H1 (cell line): ENCODE measurements around the gene FAM209B. TPM values are rescaled to one million over a fixed set of nuclear protein-coding genes. Genes with fewer than 3 reads are reported as not detected.

ENCODE experiments used
- CTCF ChIA-PET: fragments of 300-600 bp; sonication (Branson Sonifier 250); formaldehyde crosslinking; loops from one replicate; lab custom pipeline; 2021; ENCODE audit not compliant: partially characterized antibody; lab: Charles Lee
- POLR2A ChIA-PET: fragments of 300-600 bp; sonication (Branson Sonifier 250); formaldehyde crosslinking; loops from one replicate; lab custom pipeline; 2021; ENCODE audit warnings: inconsistent platforms; ENCODE audit not compliant: partially characterized antibody; lab: Charles Lee
- DNase-seq, 2 experiments: peaks; one replicate each; pipeline versions ENCODE4 v3.0.0 to v3.0.0-alpha.2; 2010 to 2022; ENCODE audit warnings: low spot score in 2 of 2, low read depth in 1 of 2, mixed read lengths in 1 of 2
- FAIRE-seq: peaks from 2 replicates; lab custom pipeline; 2011; peaks lifted over from hg19 to GRCh38; lab: Jason Lieb, UNC
- H2AFZ ChIP-seq: 2 replicates; pipeline ENCODE4 v1.8.1; 2012; ENCODE audit warnings: low read length, inconsistent platforms
- H2AK5ac ChIP-seq: 2 replicates; pipeline ENCODE4 v1.6.1; 2013; ENCODE audit warnings: low read depth, low read length
- H2BK120ac ChIP-seq: replicated peaks from 2 replicates; pipeline ENCODE3; 2013; ENCODE audit warnings: low read depth, low read length, inconsistent platforms
- H2BK12ac ChIP-seq: 2 replicates; pipeline ENCODE4 v1.6.1; 2013; ENCODE audit warnings: low read depth, low read length
- H2BK15ac ChIP-seq: 2 replicates; pipeline ENCODE4 v1.6.1; 2013; ENCODE audit warnings: low read length
- H2BK20ac ChIP-seq: 2 replicates; pipeline ENCODE4 v1.6.1; 2013; ENCODE audit warnings: low read length
- H2BK5ac ChIP-seq: 2 replicates; pipeline ENCODE4 v1.6.1; 2013; ENCODE audit warnings: low read depth, low read length
- H3K14ac ChIP-seq: 2 replicates; pipeline ENCODE4 v1.6.1; 2013; ENCODE audit warnings: inconsistent platforms; ENCODE audit not compliant: insufficient read length
- H3K18ac ChIP-seq: 2 replicates; pipeline ENCODE4 v1.6.1; 2013; ENCODE audit warnings: low read length; ENCODE audit errors: extremely low read depth
- H3K23ac ChIP-seq: 2 replicates; pipeline ENCODE4 v1.6.1; 2013; ENCODE audit warnings: inconsistent platforms; ENCODE audit not compliant: insufficient read length
- H3K23me2 ChIP-seq: 2 replicates; pipeline ENCODE4 v1.6.1; 2013; ENCODE audit warnings: low read depth, low read length
- H3K27ac ChIP-seq: 2 replicates; pipeline ENCODE4 v1.6.1; 2011; ENCODE audit warnings: low read depth, low read length, inconsistent platforms
- H3K27me3 ChIP-seq, 4 experiments: replicated peaks in 1 of 4; 1 replicate in 1 of 4; 2 replicates in 3 of 4; pipeline versions ENCODE4 v1.6.1 to v1.8.1; 2011 to 2013; ENCODE audit warnings: low read length in 3 of 4, mild to moderate bottlenecking in 3 of 4, inconsistent platforms in 2 of 4, mixed read lengths in 2 of 4, moderate library complexity in 1 of 4; ENCODE audit not compliant: control insufficient read depth in 3 of 4, insufficient read depth in 3 of 4; ENCODE audit errors: extremely low read depth in 1 of 4
- H3K36me3 ChIP-seq, 4 experiments: 2 replicates each; pipeline versions ENCODE4 v1.6.1 to v1.8.1; 2011 to 2013; ENCODE audit warnings: mild to moderate bottlenecking in 4 of 4, low read length in 3 of 4, moderate library complexity in 2 of 4, control low read depth in 1 of 4, inconsistent platforms in 1 of 4; ENCODE audit not compliant: insufficient read depth in 4 of 4, control insufficient read depth in 2 of 4
- H3K4ac ChIP-seq: replicated peaks from 2 replicates; pipeline ENCODE3; 2013; ENCODE audit warnings: low read length, low read depth, mixed read lengths, inconsistent platforms; ENCODE audit not compliant: insufficient read length
- H3K4me1 ChIP-seq, 4 experiments: replicated peaks in 1 of 4; 1 replicate in 1 of 4; 2 replicates in 3 of 4; pipeline versions ENCODE4 v1.6.1 to v1.8.1; 2011 to 2013; ENCODE audit warnings: low read length in 3 of 4, inconsistent platforms in 2 of 4, mixed read lengths in 1 of 4; ENCODE audit not compliant: insufficient read depth in 4 of 4, control insufficient read depth in 3 of 4
- H3K4me2 ChIP-seq, 2 experiments: 2 replicates each; pipeline versions ENCODE4 v1.6.1 to v1.8.1; 2011 to 2013; ENCODE audit warnings: low read depth in 2 of 2, low read length in 2 of 2, control low read depth in 1 of 2, inconsistent platforms in 1 of 2, mild to moderate bottlenecking in 1 of 2; ENCODE audit not compliant: insufficient read depth in 1 of 2
- H3K4me3 ChIP-seq, 4 experiments: fragments of 200-600, 300-600 bp in 1 of 4; sonication (generic), shearing (Covaris generic), sonication (Bioruptor Twin) in 1 of 4; 2 replicates each; pipeline versions ENCODE4 v1.5.1 to v1.8.1; 2011 to 2016; ENCODE audit warnings: low read length in 4 of 4, low read depth in 3 of 4, control low read depth in 2 of 4, inconsistent platforms in 2 of 4, mild to moderate bottlenecking in 2 of 4, mixed read lengths in 1 of 4, moderate library complexity in 1 of 4; ENCODE audit not compliant: insufficient read depth in 2 of 4; ENCODE audit errors: extremely low read depth in 1 of 4
- H3K56ac ChIP-seq: replicated peaks from 2 replicates; pipeline ENCODE3; 2013; ENCODE audit warnings: low read depth, mild to moderate bottlenecking, mixed read lengths, low read length, inconsistent platforms; ENCODE audit not compliant: insufficient read length
- H3K79me1 ChIP-seq: 2 replicates; pipeline ENCODE4 v1.6.1; 2013; ENCODE audit warnings: low read depth, low read length, control low read depth
- H3K79me2 ChIP-seq, 2 experiments: 2 replicates each; pipeline versions ENCODE4 v1.6.1 to v1.8.1; 2012 to 2013; ENCODE audit warnings: low read length in 2 of 2, mild to moderate bottlenecking in 2 of 2, inconsistent platforms in 1 of 2; ENCODE audit not compliant: insufficient read depth in 2 of 2, control insufficient read depth in 1 of 2
- H3K9ac ChIP-seq, 4 experiments: replicated peaks in 1 of 4; 1 replicate in 1 of 4; 2 replicates in 3 of 4; pipeline versions ENCODE4 v1.6.1 to v1.8.1; 2011 to 2013; ENCODE audit warnings: low read depth in 3 of 4, low read length in 3 of 4, control low read depth in 2 of 4, mild to moderate bottlenecking in 2 of 4, moderate library complexity in 2 of 4, inconsistent platforms in 1 of 4; ENCODE audit errors: extremely low read depth in 1 of 4
- H3K9me3 ChIP-seq, 2 experiments: 2 replicates each; pipeline versions ENCODE4 v1.6.1 to v1.8.1; 2012 to 2013; ENCODE audit warnings: mild to moderate bottlenecking in 2 of 2, moderate library complexity in 2 of 2, control low read depth in 1 of 2, inconsistent platforms in 1 of 2, low read depth in 1 of 2, low read length in 1 of 2, mixed read lengths in 1 of 2; ENCODE audit not compliant: insufficient read depth in 2 of 2
- H4K20me1 ChIP-seq, 2 experiments: replicated peaks in 1 of 2; 2 replicates each; pipeline versions ENCODE3 to v1.8.1; 2011 to 2013; ENCODE audit warnings: inconsistent platforms in 2 of 2, low read length in 2 of 2, mild to moderate bottlenecking in 1 of 2; ENCODE audit not compliant: insufficient read depth in 2 of 2, control insufficient read depth in 1 of 2
- H4K5ac ChIP-seq: 2 replicates; pipeline ENCODE4 v1.6.1; 2013; ENCODE audit warnings: low read length, low read depth, mixed read lengths, inconsistent platforms; ENCODE audit not compliant: insufficient read length
- H4K8ac ChIP-seq: 2 replicates; pipeline ENCODE4 v1.8.0; 2013; ENCODE audit warnings: mild to moderate bottlenecking, moderate library complexity, low read length, inconsistent platforms; ENCODE audit not compliant: insufficient read depth; ENCODE audit errors: extremely low read depth
- H4K91ac ChIP-seq: replicated peaks from 2 replicates; pipeline ENCODE3; 2013; ENCODE audit warnings: low read length, mixed read lengths, inconsistent platforms; ENCODE audit not compliant: insufficient read length
- BRCA1 ChIP-seq: IDR thresholded peaks from 2 replicates; pipeline ENCODE4 v1.6.1; 2012; ENCODE audit warnings: low read depth, low read length, improper control_type of control experiment
- TBP ChIP-seq: IDR thresholded peaks from 2 replicates; pipeline ENCODE4 v1.6.1; 2011; ENCODE audit warnings: low read depth, low read length, improper control_type of control experiment
- USF2 ChIP-seq: IDR thresholded peaks from 2 replicates; pipeline ENCODE4 v1.6.1; 2011; ENCODE audit warnings: low read length, improper control_type of control experiment
- WGBS, 2 experiments: shearing (Covaris generic) in 1 of 2; methylation state at CpG; one replicate each; pipeline versions ENCODE4 v1.1.6 to v1.1.7; 2013 to 2015; ENCODE audit warnings: low lambda C conversion rate in 2 of 2, mixed read lengths in 2 of 2, inconsistent platforms in 1 of 2, low coverage in 1 of 2, missing lambda C conversion rate in 1 of 2; ENCODE audit not compliant: insufficient replicate concordance in 2 of 2, insufficient coverage in 1 of 2, insufficient read length in 1 of 2; ENCODE audit errors: extremely low coverage in 1 of 2, missing lambda C conversion rate in 1 of 2; 5-methylcytosine and 5-hydroxymethylcytosine counted together
- polyA plus RNA-seq, 7 experiments: library from polyadenylated mRNA; depleted of rRNA in 3 of 7; stranded (reverse) in 5 of 7; unstranded in 2 of 7; fragments of >200 nt in 5 of 7; fragments of 200-250 nt in 2 of 7; gene quantifications; 1 replicate in 5 of 7; 2 replicates in 1 of 7; 4 replicates in 1 of 7; pipeline versions ENCODE4 v1.2.1 to v1.2.3, GENCODE V29; 2011 to 2013; ENCODE audit warnings: missing spikeins in 2 of 7, mixed read lengths in 2 of 7
- total RNA-seq: library from RNA; stranded (reverse); fragmentation: NEBNext Ultra II Directional; extraction: Animal tissue kit (Norgen Biotek cat#: 25700); gene quantifications from 2 replicates; pipeline ENCODE4 v1.2.1, GENCODE V29; 2021

FAM209B gene
- total and polyA plus RNA-seq, 2 of the 8 experiments (the other 6 are each of a cell fraction or from before 2014, with no cell fraction given): 0.29 TPM; not detected in 1

GRCh38 chr20:56575961-56576360 is 42.9 kb downstream of the FAM209B start:
- Histone ChIP-seq H3K79me1 (no peaks in the 10 kb centered on the region; the same call in 1 of the 2 replicates), H2AFZ (no peak overlapping the region), H3K4ac (no peak overlapping the region), H3K9me3 (no peaks in the 10 kb centered on the region), H3K14ac (no peak overlapping the region), H3K56ac (no peak overlapping the region), H2BK12ac (no peak overlapping the region), H3K18ac (no peak overlapping the region; the same call in 1 of the 2 replicates), H3K4me1 (no peaks in the 10 kb centered on the region; a peak in 1 of 7 replicates), H2BK120ac (no peak overlapping the region), H2BK20ac (no peak overlapping the region), H2BK5ac (no peak overlapping the region), H3K27ac (no peak overlapping the region), H4K5ac (no peak overlapping the region), H2BK15ac (no peak overlapping the region), H3K79me2 (no peaks in the 10 kb centered on the region), H3K23ac (no peak overlapping the region), H3K4me3 (no peak overlapping the region), H3K27me3 (no peaks in the 10 kb centered on the region; a peak in 1 of 7 replicates), H4K91ac (no peak overlapping the region), H2AK5ac (no peak overlapping the region), H3K23me2 (no peaks in the 10 kb centered on the region), H4K8ac (no peak overlapping the region), H4K20me1 (no peaks in the 10 kb centered on the region), H3K36me3 (no peaks in the 10 kb centered on the region), H3K4me2 (no peak overlapping the region), H3K9ac (no peak overlapping the region)
- 76% methylated on average over 4 of the region's 4 CpGs; no CpG with 5 or more reads in 1 of the 2 experiments for WGBS, 2 experiments
- ChIA-PET CTCF (interaction anchor here (0.5 to 7.8 kb wide), 6 partner anchors 10 to 177 kb away, joined by 3 to 95 read pairs (median 3); no protein-coding TSS in a partner anchor), POLR2A (interaction anchor here (0.8 kb wide), 1 partner anchor 9 kb away, joined by 3 read pairs; no protein-coding TSS in a partner anchor)
- FAIRE-seq (no peak), DNase-seq (no peak)
- no peak for TF ChIP-seq BRCA1
- TF ChIP-seq TBP: no peak
- no peak for TF ChIP-seq USF2
